ENCODE results near the gene ALPG.

ALPG gene

DNA sequence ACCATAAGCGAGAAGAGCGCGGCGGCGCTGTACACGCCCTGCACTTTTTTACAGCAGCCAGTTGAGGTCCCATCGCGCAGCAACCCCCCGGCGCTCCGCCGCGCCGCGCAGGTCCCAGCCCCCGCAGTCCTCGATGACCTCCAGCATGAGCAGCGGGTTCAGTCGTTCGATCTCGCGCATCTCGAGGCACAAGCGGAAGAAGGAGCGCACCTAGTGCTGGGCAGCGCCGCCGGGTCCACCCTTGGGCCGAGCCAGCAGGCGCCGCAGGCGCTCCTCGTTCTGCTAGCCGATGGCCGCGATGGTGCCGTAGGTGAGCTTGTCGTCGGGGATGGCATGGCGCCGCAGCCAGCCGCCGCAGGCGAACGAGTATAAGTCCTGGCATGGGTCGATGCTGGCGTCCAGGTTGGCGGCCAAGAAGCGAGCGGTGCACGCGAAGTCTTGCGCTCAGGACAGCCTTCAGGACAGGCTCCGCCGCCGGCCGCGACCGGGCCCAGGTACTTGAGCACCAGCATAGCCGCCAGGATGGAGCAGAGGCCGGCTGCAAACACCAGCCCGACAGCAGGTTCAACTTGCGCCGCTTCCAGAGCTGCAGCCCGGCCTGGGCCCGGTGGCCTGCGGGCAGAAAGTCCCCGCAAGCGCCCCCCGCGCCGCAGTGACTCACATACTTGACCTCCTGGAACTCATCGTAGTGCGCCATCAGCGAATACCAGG is 19.7 kb upstream of the ALPG start:
- TF ChIP-seq POLR2AphosphoS5 (IDR thresholded peaks at IDR 0.05; ENCODE audit: low read depth, low read length), result no peak
- no peak for TF ChIP-seq TAF1 (IDR thresholded peaks at IDR 0.05; ENCODE audit: borderline replicate concordance, insufficient read depth, low read length)
- TF ChIP-seq, protein P1, sequence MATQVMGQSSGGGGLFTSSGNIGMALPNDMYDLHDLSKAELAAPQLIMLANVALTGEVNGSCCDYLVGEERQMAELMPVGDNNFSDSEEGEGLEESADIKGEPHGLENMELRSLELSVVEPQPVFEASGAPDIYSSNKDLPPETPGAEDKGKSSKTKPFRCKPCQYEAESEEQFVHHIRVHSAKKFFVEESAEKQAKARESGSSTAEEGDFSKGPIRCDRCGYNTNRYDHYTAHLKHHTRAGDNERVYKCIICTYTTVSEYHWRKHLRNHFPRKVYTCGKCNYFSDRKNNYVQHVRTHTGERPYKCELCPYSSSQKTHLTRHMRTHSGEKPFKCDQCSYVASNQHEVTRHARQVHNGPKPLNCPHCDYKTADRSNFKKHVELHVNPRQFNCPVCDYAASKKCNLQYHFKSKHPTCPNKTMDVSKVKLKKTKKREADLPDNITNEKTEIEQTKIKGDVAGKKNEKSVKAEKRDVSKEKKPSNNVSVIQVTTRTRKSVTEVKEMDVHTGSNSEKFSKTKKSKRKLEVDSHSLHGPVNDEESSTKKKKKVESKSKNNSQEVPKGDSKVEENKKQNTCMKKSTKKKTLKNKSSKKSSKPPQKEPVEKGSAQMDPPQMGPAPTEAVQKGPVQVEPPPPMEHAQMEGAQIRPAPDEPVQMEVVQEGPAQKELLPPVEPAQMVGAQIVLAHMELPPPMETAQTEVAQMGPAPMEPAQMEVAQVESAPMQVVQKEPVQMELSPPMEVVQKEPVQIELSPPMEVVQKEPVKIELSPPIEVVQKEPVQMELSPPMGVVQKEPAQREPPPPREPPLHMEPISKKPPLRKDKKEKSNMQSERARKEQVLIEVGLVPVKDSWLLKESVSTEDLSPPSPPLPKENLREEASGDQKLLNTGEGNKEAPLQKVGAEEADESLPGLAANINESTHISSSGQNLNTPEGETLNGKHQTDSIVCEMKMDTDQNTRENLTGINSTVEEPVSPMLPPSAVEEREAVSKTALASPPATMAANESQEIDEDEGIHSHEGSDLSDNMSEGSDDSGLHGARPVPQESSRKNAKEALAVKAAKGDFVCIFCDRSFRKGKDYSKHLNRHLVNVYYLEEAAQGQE (IDR thresholded peaks at IDR 0.05; ENCODE audit: insufficient read depth in 1 of 2, low read depth in 2 of 2, low read length in 2 of 2), result no peak
- no peak for TF ChIP-seq SIN3A (IDR thresholded peaks at IDR 0.05; ENCODE audit: borderline replicate concordance, insufficient read depth, low read length)
- no peak for TF ChIP-seq FOXP2 (optimal IDR thresholded peaks at IDR 0.05; ENCODE audit: borderline replicate concordance, extremely low read depth, extremely low read length, insufficient read depth)

DNA sequence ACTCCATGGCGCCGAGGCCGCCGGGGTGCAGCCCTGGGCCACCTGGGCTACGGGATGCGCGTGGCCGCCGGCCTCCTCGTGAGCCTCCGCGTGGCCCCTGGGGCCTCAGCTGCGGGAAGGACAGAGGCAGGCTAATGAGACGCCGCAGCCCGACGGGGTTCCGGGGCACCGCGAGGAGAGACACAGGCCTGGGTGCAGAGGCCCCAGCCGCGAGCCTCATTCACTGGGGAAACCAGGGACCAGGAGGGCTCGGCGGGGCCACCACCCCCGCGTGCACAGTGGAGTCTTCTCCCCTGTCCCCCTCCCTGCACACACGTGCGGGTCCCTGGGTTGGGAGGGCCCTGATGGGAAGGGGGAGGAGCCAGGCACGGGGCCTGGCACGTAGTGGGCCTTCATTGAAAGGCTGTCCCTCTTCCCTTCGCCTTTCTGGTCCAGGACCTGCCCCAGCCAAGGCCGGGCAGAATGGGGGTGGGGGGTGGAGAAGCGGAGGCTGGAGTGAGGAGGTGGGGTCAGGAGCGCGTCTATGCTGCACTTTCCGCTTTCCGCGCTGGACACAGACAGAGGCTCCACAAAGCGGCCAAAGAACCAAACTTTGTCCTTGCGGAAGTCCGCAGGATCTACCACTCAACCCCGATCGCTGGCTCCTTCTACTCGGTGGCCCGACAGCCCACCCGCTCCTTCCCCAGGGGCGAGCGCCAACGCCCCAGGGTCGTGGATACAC is 19.0 kb upstream of the ALPG start:
- TF ChIP-seq, protein P1 (IDR thresholded peaks at IDR 0.05; ENCODE audit: insufficient read depth in 1 of 2, low read depth in 2 of 2, low read length in 2 of 2), result no peak
- TF ChIP-seq SIN3A (IDR thresholded peaks at IDR 0.05; ENCODE audit: borderline replicate concordance, insufficient read depth, low read length) (no peak), FOXP2 (optimal IDR thresholded peaks at IDR 0.05; ENCODE audit: borderline replicate concordance, extremely low read depth, extremely low read length, insufficient read depth) (no peak), TAF1 (IDR thresholded peaks at IDR 0.05; ENCODE audit: borderline replicate concordance, insufficient read depth, low read length) (no peak), POLR2AphosphoS5 (IDR thresholded peaks at IDR 0.05; ENCODE audit: low read depth, low read length) (no peak)

DNA sequence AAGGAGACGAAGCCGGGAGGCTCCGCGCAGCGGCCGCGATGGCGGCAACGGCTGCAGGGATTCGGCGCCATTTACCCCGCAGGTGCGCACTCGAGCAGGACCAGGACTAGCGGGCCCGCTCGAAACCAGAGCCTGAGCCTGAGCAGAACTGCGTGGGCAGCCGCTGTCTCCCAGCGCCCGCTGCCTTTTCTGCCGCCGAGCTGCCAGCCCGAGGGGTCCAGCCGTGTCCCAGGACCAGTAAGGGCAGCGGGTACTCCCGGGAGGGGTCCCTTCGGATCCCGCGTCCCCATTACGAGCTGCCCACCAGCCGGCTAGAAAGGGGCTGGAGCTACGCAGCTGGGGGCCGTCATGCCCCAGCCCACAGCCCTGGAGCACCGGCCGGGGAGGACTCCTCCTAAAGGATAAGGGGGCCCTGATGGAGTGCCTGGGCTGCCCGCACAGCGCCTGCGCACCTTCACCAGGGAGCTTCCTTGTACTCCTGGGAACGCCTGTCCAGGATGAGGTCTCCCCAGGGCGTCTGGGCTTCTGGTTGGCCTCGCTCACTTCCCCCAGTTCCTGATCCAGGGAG is 18.2 kb upstream of the ALPG start:
- TF ChIP-seq SIN3A (IDR thresholded peaks at IDR 0.05; ENCODE audit: borderline replicate concordance, insufficient read depth, low read length) (no peak), TAF1 (IDR thresholded peaks at IDR 0.05; ENCODE audit: borderline replicate concordance, insufficient read depth, low read length) (no peak), FOXP2 (optimal IDR thresholded peaks at IDR 0.05; ENCODE audit: borderline replicate concordance, extremely low read depth, extremely low read length, insufficient read depth) (no peak), POLR2AphosphoS5 (IDR thresholded peaks at IDR 0.05; ENCODE audit: low read depth, low read length) (no peak)
- TF ChIP-seq, protein P1 (IDR thresholded peaks at IDR 0.05; ENCODE audit: insufficient read depth in 1 of 2, low read depth in 2 of 2, low read length in 2 of 2), result no peak

DNA sequence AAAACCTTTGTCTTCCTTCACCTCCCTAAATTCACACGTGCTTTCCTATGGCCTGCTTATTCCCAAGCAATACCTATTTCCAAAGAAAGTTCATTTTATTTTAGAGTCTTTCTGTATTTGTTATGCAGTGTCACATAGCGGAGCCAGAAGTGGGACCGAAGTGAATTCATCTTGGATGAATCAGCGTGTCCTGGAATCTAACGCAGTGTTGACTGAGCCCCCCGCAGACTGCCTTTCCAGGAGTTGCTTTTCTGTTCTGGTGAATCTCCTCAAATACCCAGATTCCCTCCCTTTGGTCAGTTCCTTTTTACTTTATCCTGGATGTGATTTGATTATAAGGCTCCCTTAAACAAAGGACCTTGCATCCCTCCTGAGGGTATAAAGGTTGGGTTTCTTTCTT is 17.3 kb upstream of the ALPG start:
- TF ChIP-seq, protein P1 (IDR thresholded peaks at IDR 0.05; ENCODE audit: insufficient read depth in 1 of 2, low read depth in 2 of 2, low read length in 2 of 2), result no peak
- TF ChIP-seq SIN3A (IDR thresholded peaks at IDR 0.05; ENCODE audit: borderline replicate concordance, insufficient read depth, low read length) (no peak), FOXP2 (optimal IDR thresholded peaks at IDR 0.05; ENCODE audit: borderline replicate concordance, extremely low read depth, extremely low read length, insufficient read depth) (no peak), POLR2AphosphoS5 (IDR thresholded peaks at IDR 0.05; ENCODE audit: low read depth, low read length) (no peak), TAF1 (IDR thresholded peaks at IDR 0.05; ENCODE audit: borderline replicate concordance, insufficient read depth, low read length) (no peak)
